Measurements from ENCODE around the gene TRIM8.
"Not testable (repeated sequence)": the region's sequence is repeated elsewhere in the genome, so short reads cannot be mapped to it uniquely, and the experiment has no call there.

The TRIM8 gene

DNA sequence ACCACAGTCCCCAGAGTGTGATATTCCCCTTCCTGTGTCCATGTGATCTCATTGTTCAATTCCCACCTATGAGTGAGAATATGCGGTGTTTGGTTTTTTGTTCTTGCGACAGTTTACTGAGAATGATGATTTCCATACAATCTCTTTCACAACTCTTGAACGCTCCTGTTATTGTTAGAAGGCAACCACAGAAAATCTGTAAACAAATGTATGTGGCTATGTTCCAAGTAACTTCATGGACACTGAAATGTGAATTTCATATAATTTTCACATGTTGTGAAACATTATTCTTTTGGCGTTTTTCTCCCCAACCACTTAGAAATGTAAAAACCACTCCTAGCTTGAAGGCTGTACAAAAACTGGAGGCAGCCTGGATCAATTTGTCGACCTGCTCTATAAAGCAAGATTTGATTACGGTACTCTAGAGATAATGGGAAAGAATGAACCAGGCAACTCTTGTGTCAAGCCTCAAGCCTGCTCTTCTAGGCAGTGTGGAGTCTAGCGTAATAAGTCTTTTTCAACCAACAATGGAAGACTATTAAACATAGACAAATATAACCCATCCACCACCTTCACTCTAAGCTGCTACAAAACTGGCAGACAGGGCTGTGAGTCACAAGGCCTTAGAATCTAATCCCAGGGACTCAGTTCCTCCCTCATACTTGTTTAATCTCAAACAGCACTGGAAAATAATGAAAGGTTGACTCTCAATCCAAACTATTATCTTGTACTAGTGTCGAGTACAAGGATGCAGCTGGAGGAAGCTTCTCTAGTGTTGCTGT, 47.2 kb downstream of the TRIM8 start:
- H3K4me3 ChIP-seq (ENCODE audit: low read depth, low read length) = no peak overlapping the region

DNA sequence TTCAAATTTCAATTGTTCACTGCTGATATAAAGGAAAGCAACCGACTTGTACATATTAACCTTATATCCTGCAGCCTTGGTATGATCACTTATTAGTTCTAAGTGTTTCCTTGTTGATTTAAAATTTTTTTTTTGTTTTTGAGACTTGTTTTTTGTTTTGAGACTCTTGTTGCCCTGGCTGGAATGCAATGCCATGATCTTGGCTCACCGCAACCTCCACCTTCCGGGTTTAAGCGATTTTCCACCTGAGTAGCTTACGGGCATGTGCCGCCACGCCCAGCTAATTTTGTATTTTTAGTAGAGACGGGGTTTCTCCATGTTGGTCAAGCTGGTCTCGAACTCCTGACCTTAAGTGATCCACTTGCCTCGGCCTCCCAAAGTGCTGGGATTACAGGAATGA, 51.1 kb downstream of the TRIM8 start:
- H3K4me3 ChIP-seq (ENCODE audit: low read depth, low read length) = not testable (repeated sequence)

DNA sequence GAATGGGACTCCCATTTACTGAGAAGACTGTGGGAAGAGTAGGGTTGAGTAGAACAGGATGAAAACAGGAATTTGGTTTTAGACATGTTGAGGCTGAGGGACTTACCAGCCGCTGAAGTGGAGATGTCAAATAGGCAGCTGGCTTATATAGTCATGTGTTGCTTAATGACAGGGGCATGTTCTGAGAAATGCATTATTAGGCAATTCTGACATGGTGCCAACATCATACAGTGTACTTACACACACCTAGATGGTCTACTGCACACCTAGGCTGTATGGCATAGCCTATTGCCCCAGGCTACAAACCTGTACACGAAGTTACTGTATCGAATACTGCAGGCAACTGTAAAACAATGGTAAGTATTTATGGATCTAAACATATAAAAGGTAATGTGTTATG, 52.5 kb downstream of the TRIM8 start:
- H3K4me3 ChIP-seq (ENCODE audit: low read depth, low read length) = no peak overlapping the region

DNA sequence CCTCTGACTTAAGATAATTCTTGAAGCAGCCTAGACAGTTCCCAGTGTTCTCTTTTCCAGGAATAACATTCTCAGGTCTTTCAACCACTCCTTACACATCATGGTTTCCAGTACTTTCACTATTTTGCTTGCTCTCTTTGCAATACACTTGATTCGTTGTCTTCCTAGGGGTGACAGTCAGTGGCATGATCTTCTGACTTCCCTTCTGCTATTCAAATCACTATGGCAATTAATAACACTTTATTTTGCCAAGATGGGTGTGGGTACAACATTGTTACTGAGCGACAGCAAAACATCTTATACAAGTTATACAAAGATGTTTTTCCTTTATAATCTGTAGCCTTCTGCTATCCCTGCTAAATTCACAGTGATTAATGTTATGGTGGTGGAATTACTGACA, 54.6 kb downstream of the TRIM8 start:
- H3K4me3 ChIP-seq (ENCODE audit: low read depth, low read length) = no peak overlapping the region

DNA sequence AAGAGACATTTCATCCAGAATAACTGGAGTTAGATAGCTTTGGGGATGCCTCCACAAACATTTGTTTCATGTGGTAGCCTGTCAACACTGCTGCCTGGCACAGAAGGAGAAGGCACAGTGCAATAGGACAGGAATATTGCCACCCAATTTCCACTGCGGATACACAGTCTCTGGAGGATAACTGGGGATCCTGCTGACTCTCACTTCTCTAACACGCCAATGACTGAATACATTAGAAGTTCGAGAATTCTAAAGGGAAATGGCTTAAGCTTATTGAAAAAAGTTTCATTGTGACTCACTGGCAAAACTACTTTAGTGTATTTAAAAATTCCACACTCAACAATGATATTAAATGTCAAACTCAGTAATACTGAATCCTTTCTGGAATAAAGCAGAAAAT, 57.0 kb downstream of the TRIM8 start:
- H3K4me3 ChIP-seq (ENCODE audit: low read depth, low read length) = no peak overlapping the region

DNA sequence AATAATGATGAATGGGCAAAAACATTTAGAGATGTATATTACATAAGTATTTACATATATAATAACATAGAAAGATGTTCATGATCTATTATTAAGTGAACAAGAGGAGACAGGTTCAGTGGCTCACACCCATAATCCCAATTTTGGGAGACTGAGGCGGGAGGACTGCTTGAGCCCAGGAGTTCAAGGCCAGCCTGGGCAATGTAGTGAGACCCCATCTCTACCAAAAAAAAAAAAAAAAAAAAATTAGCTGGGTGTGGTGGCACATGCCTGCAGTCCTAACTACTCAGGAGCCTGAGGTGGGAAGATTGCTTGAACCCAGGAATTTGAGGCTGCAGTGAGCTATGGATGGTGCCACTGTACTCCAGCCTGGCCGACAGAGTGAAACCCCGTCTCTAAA, 57.5 kb downstream of the TRIM8 start:
- H3K4me3 ChIP-seq (ENCODE audit: low read depth, low read length) = no peak overlapping the region

DNA sequence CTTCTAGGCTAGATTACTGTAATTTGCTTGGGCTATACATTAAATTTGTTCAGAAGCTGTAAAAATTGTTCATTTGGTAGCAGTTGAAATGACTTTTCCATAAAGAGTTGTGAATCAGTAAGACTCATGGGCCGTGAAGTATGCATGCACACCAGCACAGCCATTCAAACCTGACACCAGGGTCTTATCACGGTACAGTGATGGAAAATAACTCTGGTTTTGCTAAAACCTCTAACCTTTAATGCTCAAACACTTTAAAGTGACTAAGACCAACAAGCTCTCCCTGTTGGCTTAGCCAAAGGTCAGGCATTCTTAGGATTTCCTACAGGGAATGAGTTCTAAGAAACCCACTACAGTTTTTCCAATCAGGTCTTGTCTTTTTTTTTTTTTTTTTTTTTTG, 58.5 kb downstream of the TRIM8 start:
- H3K4me3 ChIP-seq (ENCODE audit: low read depth, low read length) = no peak overlapping the region

DNA sequence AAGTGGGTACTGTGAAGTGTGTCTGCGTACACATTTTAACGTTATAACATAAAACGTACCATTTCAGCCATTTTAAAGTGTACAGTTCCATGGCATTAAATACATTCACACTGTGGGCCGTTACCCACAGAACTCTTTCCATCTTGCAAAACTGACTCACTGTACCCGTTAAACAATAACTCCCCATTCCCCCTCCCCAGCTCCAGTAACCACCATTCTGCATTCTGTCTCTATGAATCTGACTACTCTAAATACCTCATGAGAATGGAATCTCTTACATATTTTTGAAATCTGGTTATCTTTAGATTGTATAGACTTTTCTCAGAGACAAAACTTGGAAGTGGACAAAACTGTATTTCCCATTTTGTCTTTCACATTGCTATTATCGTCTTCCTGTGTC, 60.6 kb downstream of the TRIM8 start:
- no peak overlapping the region for H3K4me3 ChIP-seq (ENCODE audit: low read depth, low read length)

DNA sequence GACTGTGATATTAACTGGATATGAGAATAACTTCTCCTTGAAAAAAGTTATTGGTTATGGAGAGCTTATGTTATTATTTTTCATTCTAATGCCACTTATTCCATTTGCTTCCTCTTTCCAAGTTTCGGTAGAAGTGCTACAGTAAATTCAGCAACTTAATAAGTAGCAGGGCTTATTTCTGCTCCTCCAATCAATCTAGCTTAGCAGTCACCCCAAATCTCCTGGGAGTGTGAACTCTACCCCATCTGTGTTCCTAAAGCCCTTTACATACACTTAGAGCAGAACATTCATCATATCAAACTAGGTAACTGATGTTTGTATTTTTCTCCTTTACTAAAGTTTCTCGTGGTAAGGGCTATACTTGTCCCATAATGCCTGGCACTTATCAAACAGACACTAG, 61.3 kb downstream of the TRIM8 start:
- H3K4me3 ChIP-seq (ENCODE audit: low read depth, low read length) = no peak overlapping the region

All from iPS-11a (cell line).